A549 treated with CORT108297 at 1 μM for 4 hours (cell line): ENCODE data around the gene HABP4. TPM values are rescaled to one million over a fixed set of nuclear protein-coding genes. Genes with fewer than 3 reads are reported as not detected.

Experiments used
- total RNA-seq: library from RNA; stranded (reverse); fragments of 200-300 nt; extraction: Qiagen RNA extraction; gene quantifications from 5 replicates; pipeline ENCODE4 v1.2.3, GENCODE V29; 2022

Gene HABP4
- 14.6 to 17.3 TPM (median 15.3 TPM) in 5 replicates for total RNA-seq

GRCh38 chr9:96449845-96450612, at the start of gene HABP4:
TSS of gene HABP4 (plus strand) at chr9:96450169. CDS start at chr9:96450280, 111 bp downstream.

GRCh38 chr9:96418083-96418919, 31.7 kb upstream of the HABP4 start, which contains the start of gene ZNF367:
TSS of gene ZNF367 (minus strand) at chr9:96418370. CDS start at chr9:96418032, 338 bp downstream.

Other genes starting within 250 kb of the HABP4 start
- 0.13 to 0.18 TPM (median 0.15 TPM) in 3 of 5 replicates, not detected in the others for gene HSD17B3, start 148.0 kb upstream of the HABP4 start, total RNA-seq
- 15.9 to 19.5 TPM (median 18.8 TPM) in 5 replicates for gene SLC35D2, start 66.5 kb upstream of the HABP4 start, total RNA-seq
- gene ZNF367, start 31.8 kb upstream of the HABP4 start, total RNA-seq: 4.8 to 6.2 TPM (median 5.9 TPM) in 5 replicates
- 8.7 to 11.2 TPM (median 10.7 TPM) in 5 replicates for gene CDC14B, start 169.7 kb downstream of the HABP4 start, total RNA-seq
- gene PRXL2C, start 205.1 kb downstream of the HABP4 start, total RNA-seq: 13.0 to 16.4 TPM (median 14.8 TPM) in 5 replicates